ENCODE measurements around the gene ARHGAP31.

DNA sequence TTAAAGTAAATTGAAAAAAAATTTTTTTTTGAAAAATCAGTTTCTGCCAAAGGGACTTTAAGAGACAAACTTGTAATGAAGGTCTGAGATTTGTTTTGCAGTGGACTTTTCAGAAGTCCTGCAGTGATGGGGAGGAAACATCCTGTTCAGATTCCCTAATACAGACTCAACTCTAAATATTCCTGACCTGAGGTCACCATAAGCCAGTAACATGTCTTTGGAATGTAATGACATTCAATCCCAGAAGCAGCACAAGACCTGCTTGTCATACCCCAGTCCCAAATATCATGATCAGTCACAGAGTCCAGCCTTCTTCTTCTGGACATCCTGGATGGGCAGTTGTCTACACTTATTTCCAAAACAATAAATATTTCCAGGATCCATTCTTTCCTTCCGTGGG, 115.7 kb downstream of the ARHGAP31 start:
- TF ChIP-seq POLR2A (IDR thresholded peaks at IDR 0.05; ENCODE audit: control extremely low read depth in 1 of 2, low read depth in 2 of 2, low read length in 2 of 2) (no peak), ASH2L (IDR thresholded peaks at IDR 0.05; ENCODE audit: low read length) (no peak)

Data from H1 (cell line).